GM12801 (cell line): ENCODE measurements around the gene COG6.

Source experiments
- CTCF ChIP-seq: IDR thresholded peaks from one replicate; pipeline ENCODE4 v1.5.1; 2011; ENCODE audit warnings: control low read depth; ENCODE audit not compliant: insufficient read length; ENCODE audit errors: extremely low read depth

The COG6 gene

GRCh38 chr13:39770221-39771090 is 115.0 kb downstream of the COG6 start:
- TF ChIP-seq CTCF = no peak

- TF ChIP-seq CTCF = no peak
Observed at GRCh38 chr13:39773833-39774232, 118.4 kb downstream of the COG6 start.

- no peak for TF ChIP-seq CTCF
Observed at GRCh38 chr13:39776439-39776838, 121.0 kb downstream of the COG6 start.

GRCh38 chr13:39777021-39777420 is 121.6 kb downstream of the COG6 start:
- TF ChIP-seq CTCF = no peak

- TF ChIP-seq CTCF = no peak
Observed at GRCh38 chr13:39777527-39778061, 122.1 kb downstream of the COG6 start.

GRCh38 chr13:39779337-39780265 is 124.1 kb downstream of the COG6 start:
- TF ChIP-seq CTCF = no peak

GRCh38 chr13:39780711-39781110 is 125.2 kb downstream of the COG6 start:
- TF ChIP-seq CTCF = no peak
